ENCODE results near the gene SRGAP1.

- TF ChIP-seq POLR2A (IDR thresholded peaks at IDR 0.05) (no peak), CTCF (IDR thresholded peaks at IDR 0.05) (no peak)
Measured at GRCh38 chr12:64081008-64081404, 236.5 kb downstream of the SRGAP1 start.

Measured in upper lobe of left lung (tissue), 4 donors.